Activated CD8-positive, alpha-beta memory T cell treated with anti-CD3 and anti-CD28 coated beads, Interleukin-2, amount 50 U/mL, for 24 hours (primary cell): ENCODE data around the gene CUTA.

Experiments used
- DNase-seq: peaks from one replicate; pipeline ENCODE4 v3.0.0-alpha.2; 2020; ENCODE audit errors: extremely low read depth

The CUTA gene, protein sequence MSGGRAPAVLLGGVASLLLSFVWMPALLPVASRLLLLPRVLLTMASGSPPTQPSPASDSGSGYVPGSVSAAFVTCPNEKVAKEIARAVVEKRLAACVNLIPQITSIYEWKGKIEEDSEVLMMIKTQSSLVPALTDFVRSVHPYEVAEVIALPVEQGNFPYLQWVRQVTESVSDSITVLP

DNA sequence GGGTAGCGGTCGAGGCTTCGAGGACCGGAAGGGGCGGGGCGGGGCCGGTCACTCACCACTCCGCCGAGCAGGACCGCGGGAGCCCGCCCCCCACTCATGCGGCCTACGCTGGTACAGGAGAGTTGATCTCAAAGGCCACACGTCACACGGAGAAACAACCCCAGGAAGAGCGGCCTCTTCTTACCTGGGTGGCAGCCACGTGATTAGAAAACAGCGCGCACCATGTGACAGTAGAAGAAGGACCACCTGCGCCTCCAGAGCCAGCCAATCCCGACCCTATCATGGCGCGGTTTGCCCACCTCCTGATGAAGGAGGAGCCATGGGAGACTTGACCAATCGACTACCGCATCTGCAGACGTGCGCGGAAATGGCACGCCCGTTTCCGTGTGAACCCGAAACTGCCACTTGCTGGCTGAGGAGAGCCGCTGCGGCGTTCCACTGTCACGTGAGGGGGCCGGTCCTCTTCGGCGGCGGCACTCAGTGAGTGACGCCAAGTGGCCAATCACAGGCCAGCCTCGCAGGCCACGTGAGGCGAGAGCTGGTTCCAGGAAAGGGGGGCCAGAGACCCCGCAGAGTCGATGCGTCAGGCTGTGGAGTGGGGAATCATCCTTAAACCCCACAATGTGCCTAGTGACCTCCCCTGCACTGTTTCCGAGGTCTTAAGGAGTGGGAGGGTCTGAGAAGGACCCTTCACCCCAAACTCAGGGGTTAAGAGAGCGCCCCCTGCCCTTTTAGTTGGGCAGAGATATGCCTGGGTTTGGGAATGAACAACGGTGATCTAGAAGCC lies at the start of gene CUTA:
CUTA (minus strand) TSS at position 205 of the 787 bp plus-strand sequence; CDS start at position 98, 107 bp downstream.
- peak; percentile 96 for DNase-seq

DNA sequence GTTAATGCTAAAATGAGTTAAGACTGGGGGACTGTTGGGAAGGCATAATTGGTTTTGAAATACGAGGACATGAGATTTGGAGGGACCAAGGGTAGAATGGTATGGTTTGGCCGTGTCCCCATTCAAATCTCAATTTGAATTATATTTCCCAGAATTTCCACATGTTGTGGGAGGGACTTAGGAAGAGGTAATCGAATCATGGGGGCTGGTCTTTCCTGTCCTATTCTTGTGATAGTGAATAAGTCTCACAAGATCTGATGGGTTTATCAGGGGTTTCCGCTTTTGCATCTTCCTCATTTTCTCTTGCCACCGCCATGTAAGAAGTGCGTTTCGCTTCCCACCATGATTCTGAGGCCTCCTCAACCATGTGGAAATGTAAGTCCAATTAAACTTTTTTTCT lies 49.2 kb upstream of the CUTA start:
- no peak for DNase-seq

GRCh38 chr6:33466075-33466735 lies 48.3 kb upstream of the CUTA start:
- no peak for DNase-seq

DNA sequence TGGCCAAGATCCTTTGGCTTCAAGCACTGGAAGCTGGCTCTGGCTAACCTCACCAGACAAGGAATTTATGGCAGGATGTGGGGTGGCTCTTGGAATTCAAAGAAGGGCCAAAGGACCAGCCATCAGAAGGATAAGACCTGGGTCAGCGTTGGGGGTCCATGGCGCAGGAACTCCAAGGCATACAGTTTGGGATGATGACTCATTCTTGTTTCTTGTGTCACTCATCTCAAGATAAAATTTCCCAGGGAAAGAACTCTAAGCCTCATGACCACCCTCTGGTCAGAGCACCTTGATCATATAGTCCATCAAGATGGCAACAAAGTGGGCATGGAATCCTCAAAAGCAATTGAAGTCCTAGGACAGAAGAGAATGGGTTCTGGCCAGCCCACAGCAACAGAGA lies 41.3 kb upstream of the CUTA start:
- no peak for DNase-seq

DNA sequence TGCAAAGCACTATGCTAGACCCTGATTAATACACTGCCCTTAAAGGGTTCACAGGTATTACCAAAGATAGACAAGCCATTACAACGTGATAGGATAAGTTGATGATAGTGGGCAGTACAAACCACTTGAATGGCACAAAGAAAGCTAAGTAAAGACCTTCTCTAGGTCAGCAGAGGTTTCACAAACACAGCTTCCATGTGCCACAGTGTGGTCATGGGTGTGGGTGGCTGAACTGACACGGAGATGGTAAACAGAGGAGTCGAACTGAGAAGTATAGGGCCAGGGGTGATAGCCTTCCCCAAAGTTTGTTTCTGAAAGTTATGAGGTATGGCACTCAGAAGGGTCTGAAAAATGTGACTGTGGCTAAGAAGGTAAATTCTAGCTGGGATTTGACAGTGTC lies 40.8 kb upstream of the CUTA start:
- DNase-seq, result no peak

DNA sequence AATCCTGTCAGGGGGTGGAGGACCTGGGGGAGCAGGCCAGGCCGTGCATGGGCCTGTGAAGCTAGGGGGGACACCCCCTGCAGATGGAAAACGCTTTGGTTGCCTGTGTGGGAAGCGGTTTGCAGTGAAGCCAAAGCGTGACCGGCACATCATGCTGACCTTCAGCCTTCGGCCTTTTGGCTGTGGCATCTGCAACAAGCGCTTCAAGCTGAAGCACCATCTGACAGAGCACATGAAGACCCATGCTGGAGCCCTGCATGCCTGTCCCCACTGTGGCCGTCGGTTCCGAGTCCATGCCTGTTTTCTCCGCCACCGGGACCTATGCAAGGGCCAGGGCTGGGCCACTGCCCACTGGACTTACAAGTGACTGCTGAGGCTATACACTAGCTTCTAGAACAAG lies 38.2 kb upstream of the CUTA start:
- no peak for DNase-seq

GRCh38 chr6:33455051-33455450 lies 37.1 kb upstream of the CUTA start:
- DNase-seq, result no peak

DNA sequence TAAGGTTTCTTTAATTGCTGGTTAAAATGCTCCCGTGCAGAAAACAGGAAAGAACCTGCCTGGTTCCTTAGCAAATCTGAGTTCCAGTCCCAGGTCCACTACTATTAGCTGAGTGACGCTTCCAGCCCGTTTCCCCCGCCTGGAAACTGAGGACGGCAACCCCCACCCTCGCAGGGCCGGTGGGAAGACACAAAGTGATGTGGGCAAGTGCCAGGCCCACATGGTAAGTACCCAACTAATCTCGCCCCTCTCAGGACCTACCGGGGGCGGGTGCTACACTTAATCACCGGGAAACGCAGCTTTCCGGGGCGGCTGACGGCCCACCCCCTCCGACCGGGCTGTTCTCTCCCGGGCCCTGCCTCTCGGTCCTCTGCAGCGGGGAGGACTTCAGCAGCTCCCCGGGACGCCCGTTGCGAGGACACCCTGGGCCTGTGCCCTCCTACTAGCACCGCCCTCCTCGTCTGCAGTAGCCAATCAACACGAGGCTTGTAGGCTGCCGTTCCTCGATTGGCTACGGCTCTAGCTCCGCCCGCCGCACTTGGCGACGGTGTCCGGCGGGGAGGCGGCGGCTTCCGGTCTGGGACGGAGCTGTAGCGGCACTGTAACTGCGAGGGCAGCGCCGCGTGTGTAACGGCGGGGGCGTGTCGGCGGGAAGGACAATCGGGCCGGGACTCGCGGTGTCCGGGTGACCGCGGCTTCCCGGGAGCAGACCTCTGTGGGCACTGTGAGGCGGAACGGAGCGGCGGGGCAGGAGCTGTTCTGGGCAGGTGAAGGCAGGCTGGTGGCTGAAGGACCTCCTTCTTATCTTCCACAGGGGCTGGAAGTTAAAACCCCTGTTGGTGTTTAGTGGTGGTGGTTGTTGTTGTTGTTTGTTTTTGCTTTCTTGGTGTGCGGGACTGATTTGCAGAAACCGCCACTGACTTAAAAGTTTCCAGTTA lies 36.4 kb upstream of the CUTA start, which contains the start of gene ZBTB9:
ZBTB9 (plus strand) TSS at position 568 of the 938 bp plus-strand sequence. CDS start 525 bp downstream, outside the sequence.
- DNase-seq, result peak; percentile 83

DNA sequence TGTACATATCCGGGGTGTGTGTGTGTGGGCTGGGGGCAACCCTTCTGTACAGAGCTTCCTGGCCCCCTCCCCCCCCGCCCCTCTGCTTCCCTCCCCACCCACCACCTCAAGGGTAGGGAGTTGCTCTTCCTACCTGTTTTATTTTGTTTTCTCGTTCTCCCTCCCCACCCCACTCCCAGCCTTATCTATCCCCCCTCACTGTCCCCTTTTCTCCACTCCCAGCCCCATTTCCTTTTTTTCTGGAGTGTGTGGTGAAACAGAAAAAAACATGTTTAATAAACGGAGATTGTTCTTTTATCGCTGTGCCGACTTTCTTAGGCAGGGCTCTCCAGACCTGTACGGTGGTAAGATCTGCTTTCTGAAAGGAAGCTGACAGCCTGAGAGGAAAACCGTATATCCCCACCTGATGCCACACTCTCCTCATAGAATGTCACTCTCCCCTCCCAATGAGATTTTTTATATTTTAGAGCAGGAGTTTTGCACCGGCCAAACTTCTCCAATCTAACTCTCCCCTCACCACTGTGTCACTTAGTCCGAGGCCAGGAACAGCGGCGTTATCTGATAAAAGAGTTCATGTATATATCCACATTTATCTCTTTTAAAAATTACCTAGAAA lies 35.6 kb upstream of the CUTA start:
- DNase-seq, result no peak

DNA sequence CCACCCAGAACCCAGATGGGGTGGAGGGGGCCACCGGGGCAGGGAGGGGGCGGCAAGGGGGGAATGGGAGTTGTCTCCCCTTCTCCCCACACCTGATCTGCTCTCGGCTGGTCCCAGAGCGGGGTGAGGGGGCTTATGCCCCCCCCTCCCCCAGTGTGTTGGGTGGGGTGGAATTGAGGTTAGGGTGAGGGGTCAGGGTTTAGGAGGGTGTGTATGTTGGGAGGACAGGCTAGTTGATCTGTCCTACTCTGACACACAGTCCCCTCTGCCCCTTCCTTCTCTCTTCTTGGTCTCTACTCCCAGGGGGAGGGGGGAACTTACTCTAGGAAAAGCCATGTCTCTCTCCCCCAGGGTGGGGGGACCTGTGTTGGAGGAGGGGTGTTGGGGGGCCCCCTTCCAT lies 34.6 kb upstream of the CUTA start:
- DNase-seq, result no peak

DNA sequence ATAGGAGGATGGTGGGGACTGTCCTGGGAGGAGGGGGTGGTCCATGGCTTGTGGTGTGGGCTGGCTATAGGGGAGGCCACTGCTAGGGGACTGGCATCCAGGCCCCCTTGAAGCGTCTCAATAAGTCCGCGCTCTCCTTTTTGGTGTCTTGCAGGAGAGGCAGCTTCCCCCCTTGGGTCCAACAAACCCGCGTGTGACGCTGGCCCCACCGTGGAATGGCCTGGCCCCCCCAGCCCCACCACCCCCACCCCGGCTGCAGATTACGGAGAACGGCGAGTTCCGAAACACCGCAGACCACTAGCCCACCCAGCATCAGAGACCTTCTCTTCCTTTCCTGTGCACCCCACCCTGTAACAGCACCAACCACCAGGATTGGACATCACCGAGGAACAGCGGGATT lies 33.7 kb upstream of the CUTA start:
- DNase-seq, result no peak

GRCh38 chr6:33450434-33450833 lies 32.5 kb upstream of the CUTA start:
- no peak for DNase-seq

DNA sequence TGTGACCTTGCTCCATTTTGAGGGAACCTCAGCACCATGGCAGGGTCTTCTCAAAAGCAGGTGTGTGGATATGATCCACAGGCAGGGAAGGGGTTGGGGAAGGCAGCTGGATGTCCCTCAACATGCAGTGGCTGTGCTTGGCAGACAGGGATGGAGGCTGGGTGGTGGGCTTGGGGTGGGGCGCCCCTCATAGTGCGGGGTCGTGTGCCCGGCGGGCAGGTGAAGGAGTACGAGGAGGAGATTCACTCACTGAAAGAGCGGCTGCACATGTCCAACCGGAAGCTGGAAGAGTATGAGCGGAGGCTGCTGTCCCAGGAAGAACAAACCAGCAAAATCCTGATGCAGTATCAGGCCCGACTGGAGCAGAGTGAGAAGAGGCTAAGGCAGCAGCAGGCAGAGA lies 28.4 kb upstream of the CUTA start:
- no peak for DNase-seq

- no peak for DNase-seq
Measured at GRCh38 chr6:33445119-33445603, 27.3 kb upstream of the CUTA start.

- DNase-seq, result no peak
Measured at GRCh38 chr6:33443619-33444504, 26.0 kb upstream of the CUTA start.

DNA sequence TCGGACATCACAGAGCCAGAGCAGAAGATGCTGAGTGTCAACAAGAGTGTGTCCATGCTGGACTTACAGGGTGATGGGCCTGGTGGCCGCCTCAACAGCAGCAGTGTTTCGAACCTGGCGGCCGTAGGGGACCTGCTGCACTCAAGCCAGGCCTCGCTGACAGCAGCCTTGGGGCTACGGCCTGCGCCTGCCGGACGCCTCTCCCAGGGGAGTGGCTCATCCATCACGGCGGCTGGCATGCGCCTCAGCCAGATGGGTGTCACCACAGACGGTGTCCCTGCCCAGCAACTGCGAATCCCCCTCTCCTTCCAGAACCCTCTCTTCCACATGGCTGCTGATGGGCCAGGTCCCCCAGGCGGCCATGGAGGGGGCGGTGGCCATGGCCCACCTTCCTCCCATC lies 25.1 kb upstream of the CUTA start:
- DNase-seq, result no peak

GRCh38 chr6:33442283-33442682 lies 24.4 kb upstream of the CUTA start:
- no peak for DNase-seq

DNA sequence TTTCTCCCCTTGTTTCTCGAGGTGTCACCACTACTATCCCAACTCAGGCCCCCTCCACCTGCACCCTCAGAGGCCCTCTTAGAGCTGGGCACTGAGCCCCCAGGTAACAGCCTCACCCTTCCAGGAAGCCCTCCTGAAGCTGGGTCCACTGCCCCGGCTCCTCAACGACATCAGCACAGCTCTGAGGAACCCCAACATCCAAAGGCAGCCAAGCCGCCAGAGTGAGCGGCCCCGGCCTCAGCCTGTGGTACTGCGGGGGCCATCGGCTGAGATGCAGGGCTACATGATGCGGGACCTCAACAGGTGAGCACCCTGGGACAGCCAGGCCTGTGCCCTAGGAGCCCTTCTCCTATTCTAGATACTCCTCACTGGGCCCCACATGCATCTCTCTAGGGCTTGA lies 23.6 kb upstream of the CUTA start:
- DNase-seq, result no peak

- no peak for DNase-seq
Measured at GRCh38 chr6:33440649-33441309, 22.9 kb upstream of the CUTA start.
